H1 (cell line): ENCODE results near the gene C1RL. TPM values are rescaled to one million over a fixed set of nuclear protein-coding genes. Genes with fewer than 3 reads are reported as not detected.

Experiments used
- CBX5 ChIP-seq: fragments of 300-800, 300-1000 bp; sonication (generic); IDR thresholded peaks from 2 replicates; pipeline ENCODE4 v1.7.1; 2016; ENCODE audit warnings: antibody characterized with exemption, low read length, low read depth
- CBX8 ChIP-seq: fragments of 300-800, 300-1000 bp; sonication (generic); IDR thresholded peaks from 2 replicates; pipeline ENCODE4 v1.7.1; 2016; ENCODE audit warnings: low read depth, low read length, borderline replicate concordance
- MAFK ChIP-seq: IDR thresholded peaks from 2 replicates; pipeline ENCODE4 v1.6.1; 2012; ENCODE audit warnings: low read depth, mild to moderate bottlenecking, improper control_type of control experiment, low read length
- POLR2AphosphoS5 ChIP-seq: IDR thresholded peaks from 2 replicates; pipeline ENCODE4 v1.6.1; 2011; ENCODE audit warnings: low read depth, low read length
- RFX5 ChIP-seq: IDR thresholded peaks from 2 replicates; pipeline ENCODE4 v1.6.1; 2011; ENCODE audit warnings: low read depth, low read length, improper control_type of control experiment, borderline replicate concordance
- SUZ12 ChIP-seq: fragments of 200-600 bp; sonication (generic); IDR thresholded peaks from 2 replicates; pipeline ENCODE4 v1.6.1; 2012; ENCODE audit warnings: mild to moderate bottlenecking, inconsistent platforms, low read length, moderate library complexity, mixed read lengths
- TEAD4 ChIP-seq: IDR thresholded peaks from 2 replicates; pipeline ENCODE4 v1.6.1; 2012; ENCODE audit warnings: low read depth, low read length, inconsistent platforms, mixed read lengths
- polyA plus RNA-seq, 7 experiments: library from polyadenylated mRNA; depleted of rRNA in 3 of 7; stranded (reverse) in 5 of 7; unstranded in 2 of 7; fragments of >200 nt in 5 of 7; fragments of 200-250 nt in 2 of 7; gene quantifications; 1 replicate in 5 of 7; 2 replicates in 1 of 7; 4 replicates in 1 of 7; pipeline versions ENCODE4 v1.2.1 to v1.2.3, GENCODE V29; 2011 to 2013; ENCODE audit warnings: missing spikeins in 2 of 7, mixed read lengths in 2 of 7
- total RNA-seq: library from RNA; stranded (reverse); fragmentation: NEBNext Ultra II Directional; extraction: Animal tissue kit (Norgen Biotek cat#: 25700); gene quantifications from 2 replicates; pipeline ENCODE4 v1.2.1, GENCODE V29; 2021
- TF ChIP-seq, protein P1 (sequence below): fragments of 300-600 bp; sonication (generic); IDR thresholded peaks from 2 replicates; pipeline ENCODE4 v1.7.1; 2012; ENCODE audit warnings: low read length, moderate library complexity, mild to moderate bottlenecking, inconsistent platforms; ENCODE audit not compliant: insufficient replicate concordance
- TF ChIP-seq, protein P2 (sequence below): IDR thresholded peaks from 2 replicates; pipeline ENCODE4 v1.6.1; 2012; ENCODE audit warnings: low read length, inconsistent platforms

C1RL gene
- total and polyA plus RNA-seq, 2 of the 8 experiments (the other 6 are each of a cell fraction or from before 2014, with no cell fraction given): 11.4 to 15.5 TPM

DNA sequence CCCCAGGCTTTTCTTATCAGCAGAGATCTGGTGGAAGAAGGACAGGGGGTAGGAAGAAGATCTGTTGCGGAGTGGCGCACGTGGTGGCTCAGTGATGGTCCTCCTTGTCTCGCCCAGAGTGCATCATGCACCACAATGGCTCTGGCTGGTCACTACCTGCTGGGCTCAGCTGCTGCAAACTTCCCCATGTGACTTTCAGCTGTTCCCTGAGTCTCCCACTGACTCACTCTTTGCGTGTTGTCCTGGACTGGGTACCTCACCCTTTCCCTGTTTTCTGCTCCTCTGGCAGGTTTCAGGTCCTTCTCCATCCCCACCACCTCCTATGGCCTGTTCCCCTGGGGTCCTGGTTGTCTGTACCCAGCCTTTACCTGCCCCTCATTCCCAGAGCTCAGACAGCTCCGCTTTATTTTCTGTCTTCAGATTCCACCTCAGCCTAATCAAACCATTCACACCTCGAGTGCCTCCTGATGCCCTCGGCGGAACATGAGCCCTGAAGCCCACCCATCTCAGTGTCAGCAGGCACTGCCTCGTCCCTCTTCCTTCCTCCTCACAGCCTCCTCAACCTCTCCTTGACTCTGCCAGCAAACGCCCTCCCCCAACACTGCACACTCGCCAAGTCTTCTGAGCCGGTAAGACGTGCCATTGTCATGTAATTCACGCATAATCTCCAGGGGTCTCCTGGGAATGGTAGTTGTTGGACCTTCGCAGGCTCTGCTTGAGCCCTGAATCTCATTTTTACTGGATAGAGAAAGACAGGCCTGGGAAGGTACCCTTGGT lies 18.6 kb downstream of the C1RL start (continued):
- TF ChIP-seq, protein P1, sequence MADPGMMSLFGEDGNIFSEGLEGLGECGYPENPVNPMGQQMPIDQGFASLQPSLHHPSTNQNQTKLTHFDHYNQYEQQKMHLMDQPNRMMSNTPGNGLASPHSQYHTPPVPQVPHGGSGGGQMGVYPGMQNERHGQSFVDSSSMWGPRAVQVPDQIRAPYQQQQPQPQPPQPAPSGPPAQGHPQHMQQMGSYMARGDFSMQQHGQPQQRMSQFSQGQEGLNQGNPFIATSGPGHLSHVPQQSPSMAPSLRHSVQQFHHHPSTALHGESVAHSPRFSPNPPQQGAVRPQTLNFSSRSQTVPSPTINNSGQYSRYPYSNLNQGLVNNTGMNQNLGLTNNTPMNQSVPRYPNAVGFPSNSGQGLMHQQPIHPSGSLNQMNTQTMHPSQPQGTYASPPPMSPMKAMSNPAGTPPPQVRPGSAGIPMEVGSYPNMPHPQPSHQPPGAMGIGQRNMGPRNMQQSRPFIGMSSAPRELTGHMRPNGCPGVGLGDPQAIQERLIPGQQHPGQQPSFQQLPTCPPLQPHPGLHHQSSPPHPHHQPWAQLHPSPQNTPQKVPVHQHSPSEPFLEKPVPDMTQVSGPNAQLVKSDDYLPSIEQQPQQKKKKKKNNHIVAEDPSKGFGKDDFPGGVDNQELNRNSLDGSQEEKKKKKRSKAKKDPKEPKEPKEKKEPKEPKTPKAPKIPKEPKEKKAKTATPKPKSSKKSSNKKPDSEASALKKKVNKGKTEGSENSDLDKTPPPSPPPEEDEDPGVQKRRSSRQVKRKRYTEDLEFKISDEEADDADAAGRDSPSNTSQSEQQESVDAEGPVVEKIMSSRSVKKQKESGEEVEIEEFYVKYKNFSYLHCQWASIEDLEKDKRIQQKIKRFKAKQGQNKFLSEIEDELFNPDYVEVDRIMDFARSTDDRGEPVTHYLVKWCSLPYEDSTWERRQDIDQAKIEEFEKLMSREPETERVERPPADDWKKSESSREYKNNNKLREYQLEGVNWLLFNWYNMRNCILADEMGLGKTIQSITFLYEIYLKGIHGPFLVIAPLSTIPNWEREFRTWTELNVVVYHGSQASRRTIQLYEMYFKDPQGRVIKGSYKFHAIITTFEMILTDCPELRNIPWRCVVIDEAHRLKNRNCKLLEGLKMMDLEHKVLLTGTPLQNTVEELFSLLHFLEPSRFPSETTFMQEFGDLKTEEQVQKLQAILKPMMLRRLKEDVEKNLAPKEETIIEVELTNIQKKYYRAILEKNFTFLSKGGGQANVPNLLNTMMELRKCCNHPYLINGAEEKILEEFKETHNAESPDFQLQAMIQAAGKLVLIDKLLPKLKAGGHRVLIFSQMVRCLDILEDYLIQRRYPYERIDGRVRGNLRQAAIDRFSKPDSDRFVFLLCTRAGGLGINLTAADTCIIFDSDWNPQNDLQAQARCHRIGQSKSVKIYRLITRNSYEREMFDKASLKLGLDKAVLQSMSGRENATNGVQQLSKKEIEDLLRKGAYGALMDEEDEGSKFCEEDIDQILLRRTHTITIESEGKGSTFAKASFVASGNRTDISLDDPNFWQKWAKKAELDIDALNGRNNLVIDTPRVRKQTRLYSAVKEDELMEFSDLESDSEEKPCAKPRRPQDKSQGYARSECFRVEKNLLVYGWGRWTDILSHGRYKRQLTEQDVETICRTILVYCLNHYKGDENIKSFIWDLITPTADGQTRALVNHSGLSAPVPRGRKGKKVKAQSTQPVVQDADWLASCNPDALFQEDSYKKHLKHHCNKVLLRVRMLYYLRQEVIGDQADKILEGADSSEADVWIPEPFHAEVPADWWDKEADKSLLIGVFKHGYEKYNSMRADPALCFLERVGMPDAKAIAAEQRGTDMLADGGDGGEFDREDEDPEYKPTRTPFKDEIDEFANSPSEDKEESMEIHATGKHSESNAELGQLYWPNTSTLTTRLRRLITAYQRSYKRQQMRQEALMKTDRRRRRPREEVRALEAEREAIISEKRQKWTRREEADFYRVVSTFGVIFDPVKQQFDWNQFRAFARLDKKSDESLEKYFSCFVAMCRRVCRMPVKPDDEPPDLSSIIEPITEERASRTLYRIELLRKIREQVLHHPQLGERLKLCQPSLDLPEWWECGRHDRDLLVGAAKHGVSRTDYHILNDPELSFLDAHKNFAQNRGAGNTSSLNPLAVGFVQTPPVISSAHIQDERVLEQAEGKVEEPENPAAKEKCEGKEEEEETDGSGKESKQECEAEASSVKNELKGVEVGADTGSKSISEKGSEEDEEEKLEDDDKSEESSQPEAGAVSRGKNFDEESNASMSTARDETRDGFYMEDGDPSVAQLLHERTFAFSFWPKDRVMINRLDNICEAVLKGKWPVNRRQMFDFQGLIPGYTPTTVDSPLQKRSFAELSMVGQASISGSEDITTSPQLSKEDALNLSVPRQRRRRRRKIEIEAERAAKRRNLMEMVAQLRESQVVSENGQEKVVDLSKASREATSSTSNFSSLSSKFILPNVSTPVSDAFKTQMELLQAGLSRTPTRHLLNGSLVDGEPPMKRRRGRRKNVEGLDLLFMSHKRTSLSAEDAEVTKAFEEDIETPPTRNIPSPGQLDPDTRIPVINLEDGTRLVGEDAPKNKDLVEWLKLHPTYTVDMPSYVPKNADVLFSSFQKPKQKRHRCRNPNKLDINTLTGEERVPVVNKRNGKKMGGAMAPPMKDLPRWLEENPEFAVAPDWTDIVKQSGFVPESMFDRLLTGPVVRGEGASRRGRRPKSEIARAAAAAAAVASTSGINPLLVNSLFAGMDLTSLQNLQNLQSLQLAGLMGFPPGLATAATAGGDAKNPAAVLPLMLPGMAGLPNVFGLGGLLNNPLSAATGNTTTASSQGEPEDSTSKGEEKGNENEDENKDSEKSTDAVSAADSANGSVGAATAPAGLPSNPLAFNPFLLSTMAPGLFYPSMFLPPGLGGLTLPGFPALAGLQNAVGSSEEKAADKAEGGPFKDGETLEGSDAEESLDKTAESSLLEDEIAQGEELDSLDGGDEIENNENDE: no peak
- peak; percentile 55; the same call in 1 of the 2 replicates for TF ChIP-seq POLR2AphosphoS5
- no peak for TF ChIP-seq MAFK
- TF ChIP-seq CBX8: no peak
- no peak for TF ChIP-seq SUZ12
- no peak for TF ChIP-seq RFX5
- no peak for TF ChIP-seq CBX5
- TF ChIP-seq, protein P2, sequence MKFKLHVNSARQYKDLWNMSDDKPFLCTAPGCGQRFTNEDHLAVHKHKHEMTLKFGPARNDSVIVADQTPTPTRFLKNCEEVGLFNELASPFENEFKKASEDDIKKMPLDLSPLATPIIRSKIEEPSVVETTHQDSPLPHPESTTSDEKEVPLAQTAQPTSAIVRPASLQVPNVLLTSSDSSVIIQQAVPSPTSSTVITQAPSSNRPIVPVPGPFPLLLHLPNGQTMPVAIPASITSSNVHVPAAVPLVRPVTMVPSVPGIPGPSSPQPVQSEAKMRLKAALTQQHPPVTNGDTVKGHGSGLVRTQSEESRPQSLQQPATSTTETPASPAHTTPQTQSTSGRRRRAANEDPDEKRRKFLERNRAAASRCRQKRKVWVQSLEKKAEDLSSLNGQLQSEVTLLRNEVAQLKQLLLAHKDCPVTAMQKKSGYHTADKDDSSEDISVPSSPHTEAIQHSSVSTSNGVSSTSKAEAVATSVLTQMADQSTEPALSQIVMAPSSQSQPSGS: no peak
- TF ChIP-seq TEAD4: no peak
